Left ventricle myocardium inferior (tissue), 1 donor: Measurements from ENCODE around the gene ANKS1B. TPM values are rescaled to one million over a fixed set of nuclear protein-coding genes. Genes with fewer than 3 reads are reported as not detected.

Source experiments
- DNase-seq: peaks from one replicate; pipeline ENCODE4 v3.0.0-alpha.2; 2020
- H3K27ac ChIP-seq: fragments of 200-600 bp; replicated peaks from 2 replicates; pipeline ENCODE4 v1.8.0; 2021
- H3K27me3 ChIP-seq: fragments of 200-600 bp; 2 replicates; pipeline ENCODE4 v1.8.0; 2021; ENCODE audit warnings: low read depth
- H3K36me3 ChIP-seq: fragments of 200-600 bp; 2 replicates; pipeline ENCODE4 v1.8.0; 2021
- H3K4me1 ChIP-seq: fragments of 200-600 bp; 2 replicates; pipeline ENCODE4 v1.8.0; 2021
- H3K4me3 ChIP-seq: fragments of 200-600 bp; 2 replicates; pipeline ENCODE4 v1.8.0; 2021; ENCODE audit warnings: mild to moderate bottlenecking, moderate library complexity
- H3K9me3 ChIP-seq: fragments of 200-600 bp; replicated peaks from 2 replicates; pipeline ENCODE4 v1.8.0; 2021
- intact Hi-C: fragments of 100-400 bp; cut with micrococcal nuclease; formaldehyde crosslinking; loops from one replicate; pipeline ENCODE4 v1.11.0; 2022
- total RNA-seq: library from RNA; stranded (reverse); fragmentation: NEBNext Ultra II Directional; extraction: Animal tissue kit (Norgen Biotek cat#: 25700); gene quantifications from one replicate; pipeline ENCODE4 v1.2.1, GENCODE V29; 2021
- TF ChIP-seq, protein P1 (sequence below): fragments of 200-600 bp; IDR thresholded peaks from 2 replicates; pipeline ENCODE4 v1.8.0; 2021; ENCODE audit warnings: antibody characterized with exemption, mild to moderate bottlenecking, borderline replicate concordance
- donor health status: DM: no; HTN: yes; CAD: no; lungs with severe emphysema.

ANKS1B gene
- total RNA-seq, 1 donor from 2014 or later: 1.6 TPM

DNA sequence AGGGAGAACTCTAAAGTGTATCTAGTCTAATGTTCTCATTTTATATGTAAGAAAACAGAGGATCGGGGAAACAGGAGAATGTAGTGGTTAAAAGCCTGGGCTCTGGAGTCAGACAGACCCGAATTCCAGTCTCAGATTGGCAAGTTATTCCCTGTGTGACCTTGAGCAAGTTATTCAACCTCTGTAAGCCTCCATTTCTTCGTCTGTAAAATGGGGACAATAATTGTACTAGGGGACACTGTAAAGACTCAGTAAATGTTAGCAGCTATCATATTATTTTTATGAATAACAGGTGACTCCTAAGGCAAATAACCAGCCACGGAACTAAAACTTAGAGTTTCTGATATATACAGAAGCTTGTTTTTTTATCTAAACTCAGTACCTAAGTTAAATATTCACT is 1187.5 kb downstream of the ANKS1B start:
- Histone ChIP-seq H3K4me3 (no peak overlapping the region), H3K4me1 (no peaks in the 10 kb centered on the region), H3K27ac (no peak overlapping the region), H3K36me3 (no peaks in the 10 kb centered on the region), H3K27me3 (peaks cover 37% of the 10 kb centered on the region), H3K9me3 (no peaks in the 10 kb centered on the region)
- DNase-seq: no peak
- TF ChIP-seq, protein P1, sequence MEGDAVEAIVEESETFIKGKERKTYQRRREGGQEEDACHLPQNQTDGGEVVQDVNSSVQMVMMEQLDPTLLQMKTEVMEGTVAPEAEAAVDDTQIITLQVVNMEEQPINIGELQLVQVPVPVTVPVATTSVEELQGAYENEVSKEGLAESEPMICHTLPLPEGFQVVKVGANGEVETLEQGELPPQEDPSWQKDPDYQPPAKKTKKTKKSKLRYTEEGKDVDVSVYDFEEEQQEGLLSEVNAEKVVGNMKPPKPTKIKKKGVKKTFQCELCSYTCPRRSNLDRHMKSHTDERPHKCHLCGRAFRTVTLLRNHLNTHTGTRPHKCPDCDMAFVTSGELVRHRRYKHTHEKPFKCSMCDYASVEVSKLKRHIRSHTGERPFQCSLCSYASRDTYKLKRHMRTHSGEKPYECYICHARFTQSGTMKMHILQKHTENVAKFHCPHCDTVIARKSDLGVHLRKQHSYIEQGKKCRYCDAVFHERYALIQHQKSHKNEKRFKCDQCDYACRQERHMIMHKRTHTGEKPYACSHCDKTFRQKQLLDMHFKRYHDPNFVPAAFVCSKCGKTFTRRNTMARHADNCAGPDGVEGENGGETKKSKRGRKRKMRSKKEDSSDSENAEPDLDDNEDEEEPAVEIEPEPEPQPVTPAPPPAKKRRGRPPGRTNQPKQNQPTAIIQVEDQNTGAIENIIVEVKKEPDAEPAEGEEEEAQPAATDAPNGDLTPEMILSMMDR: no peak
- intact Hi-C loops: no loop called here

DNA sequence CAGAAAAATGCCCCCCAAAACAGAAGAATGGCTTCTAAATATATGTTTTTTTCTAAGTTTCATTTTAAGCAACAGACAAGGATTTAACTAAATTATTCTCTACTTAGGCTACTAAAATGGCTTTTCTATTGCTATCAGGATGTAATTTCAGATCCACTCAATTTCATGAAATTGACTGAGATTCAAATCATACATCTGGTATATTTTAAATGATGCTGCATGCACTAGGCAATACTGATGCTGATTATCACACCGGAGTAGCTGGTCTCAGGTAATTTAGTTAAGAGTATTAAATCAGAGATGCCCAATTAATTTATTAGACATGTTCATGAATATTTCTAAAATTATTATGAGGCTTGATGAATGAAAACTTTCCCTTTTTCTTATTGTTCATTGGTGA is 1188.0 kb downstream of the ANKS1B start:
- DNase-seq: no peak
- Histone ChIP-seq H3K9me3 (no peaks in the 10 kb centered on the region), H3K4me3 (no peak overlapping the region), H3K36me3 (no peaks in the 10 kb centered on the region), H3K27me3 (peaks cover 34% of the 10 kb centered on the region), H3K27ac (no peak overlapping the region), H3K4me1 (no peaks in the 10 kb centered on the region)
- TF ChIP-seq, protein P1: no peak
- intact Hi-C loops: no loop called here

DNA sequence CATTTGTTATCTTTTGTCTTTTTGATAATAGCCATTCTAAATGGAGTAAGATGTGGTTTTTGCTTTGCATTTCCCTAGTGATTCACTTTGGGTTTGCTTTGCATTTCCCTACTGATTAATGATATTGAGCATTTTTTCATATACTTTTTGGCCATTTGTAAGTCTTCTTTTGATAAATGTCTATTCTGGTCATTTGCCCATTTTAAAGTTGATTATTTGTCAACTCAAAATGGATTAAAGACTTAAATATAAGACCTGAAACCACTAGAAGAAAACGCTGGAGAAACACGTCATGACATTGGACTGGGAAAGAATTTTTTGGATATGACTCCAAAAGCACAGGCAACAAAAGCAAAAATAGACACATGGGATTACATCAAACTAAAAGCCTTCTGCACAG is 1191.6 kb downstream of the ANKS1B start:
- H3K27me3 ChIP-seq: peaks cover 22% of the 10 kb centered on the region
- no peak overlapping the region for H3K4me3 ChIP-seq
- TF ChIP-seq, protein P1: no peak
- no peaks in the 10 kb centered on the region for H3K4me1 ChIP-seq
- intact Hi-C loops: no loop called here
- H3K9me3 ChIP-seq: no peaks in the 10 kb centered on the region
- DNase-seq: no peak
- no peaks in the 10 kb centered on the region for H3K36me3 ChIP-seq
- H3K27ac ChIP-seq: no peak overlapping the region

DNA sequence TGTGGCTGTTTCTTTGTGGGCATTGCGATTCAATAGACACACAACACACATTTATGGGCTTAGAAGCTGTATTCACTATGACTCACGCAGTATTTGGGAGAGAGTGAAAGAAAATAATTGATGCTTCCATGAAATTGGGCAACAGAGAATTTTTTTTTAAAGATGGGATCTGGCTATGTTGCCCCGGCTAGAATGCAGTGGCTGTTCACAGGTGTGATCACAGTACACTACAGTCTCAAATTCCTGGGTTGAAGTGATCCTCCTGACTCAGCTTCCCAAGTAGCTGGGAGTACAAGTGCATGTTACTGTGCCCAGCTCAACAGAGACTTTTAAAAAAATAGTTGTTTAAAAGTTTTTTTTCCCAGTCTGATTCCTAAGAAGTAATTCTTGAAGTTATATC is 1193.3 kb downstream of the ANKS1B start:
- intact Hi-C loops: no loop called here
- peaks cover 16% of the 10 kb centered on the region for H3K27me3 ChIP-seq
- H3K36me3 ChIP-seq: no peaks in the 10 kb centered on the region

DNA sequence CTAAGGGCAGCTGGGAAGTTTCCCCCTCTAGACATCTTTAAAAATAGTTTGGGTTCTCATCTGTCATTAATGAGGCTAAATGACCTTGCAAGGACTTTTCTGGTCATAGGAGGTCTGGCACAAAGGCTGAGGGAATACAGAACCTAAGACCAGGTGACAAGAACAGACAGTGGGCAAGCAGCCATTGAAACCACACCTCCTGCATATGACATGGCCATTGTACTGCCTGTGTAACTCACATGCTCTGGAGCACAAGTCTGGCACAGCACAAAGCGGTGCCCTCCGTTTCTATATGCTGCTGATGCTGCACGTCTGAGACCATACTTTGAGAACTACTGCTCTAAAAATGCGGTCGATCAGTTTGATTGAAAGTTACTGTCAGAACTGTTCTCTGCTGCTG is 1196.3 kb downstream of the ANKS1B start:
- intact Hi-C loops: no loop called here
- Histone ChIP-seq H3K27ac (no peak overlapping the region), H3K4me1 (no peaks in the 10 kb centered on the region), H3K36me3 (no peaks in the 10 kb centered on the region), H3K4me3 (no peak overlapping the region), H3K27me3 (peaks cover 33% of the 10 kb centered on the region), H3K9me3 (no peaks in the 10 kb centered on the region)
- TF ChIP-seq, protein P1: no peak
- DNase-seq: no peak

More for the DNA sequence above, 1193.3 kb downstream of the ANKS1B start:
- no peaks in the 10 kb centered on the region for H3K9me3 ChIP-seq
- no peak for DNase-seq
- H3K27ac ChIP-seq: no peak overlapping the region
- TF ChIP-seq, protein P1: no peak
- H3K4me3 ChIP-seq: no peak overlapping the region
- H3K4me1 ChIP-seq: no peaks in the 10 kb centered on the region

DNA sequence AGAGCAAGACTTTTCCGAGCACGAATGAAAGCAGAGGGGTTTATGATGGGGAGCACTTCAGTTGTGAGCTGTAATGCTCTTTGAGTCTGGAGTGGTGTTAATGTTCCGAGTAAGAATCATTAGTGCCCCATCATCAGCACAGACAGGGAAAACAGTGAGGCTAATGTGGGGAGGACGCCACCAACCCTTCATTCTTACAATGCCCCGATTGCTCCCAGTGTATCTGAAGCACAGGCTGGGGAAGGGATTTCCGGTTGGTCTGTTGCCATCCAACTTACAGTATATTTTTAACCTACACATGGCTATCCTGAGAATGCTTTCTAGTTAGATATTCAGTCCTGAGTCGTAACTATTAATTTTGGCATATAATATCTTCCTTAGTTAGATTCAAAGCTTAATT is 1198.1 kb downstream of the ANKS1B start:
- no peak for DNase-seq
- Histone ChIP-seq H3K36me3 (no peaks in the 10 kb centered on the region), H3K27ac (no peak overlapping the region), H3K4me3 (no peak overlapping the region), H3K27me3 (peaks cover 42% of the 10 kb centered on the region), H3K9me3 (no peaks in the 10 kb centered on the region), H3K4me1 (no peaks in the 10 kb centered on the region)
- TF ChIP-seq, protein P1: no peak
- intact Hi-C loops: no loop called here
